CD4-positive, alpha-beta T cell treated with Interleukin-17A for 1 hour (primary cell): Measurements from ENCODE around the gene CDC37.
"Not testable (repeated sequence)": the region's sequence is repeated elsewhere in the genome, so short reads cannot be mapped to it uniquely, and the experiment has no call there.

Experiments
- DNase-seq: peaks from one replicate; pipeline ENCODE4 v3.0.0-alpha.2; 2020

The CDC37 gene

GRCh38 chr19:10393137-10393536 is 10.2 kb downstream of the CDC37 start:
- DNase-seq = no peak

GRCh38 chr19:10392120-10392519 is 11.2 kb downstream of the CDC37 start:
- no peak for DNase-seq

GRCh38 chr19:10390652-10391286 is 12.6 kb downstream of the CDC37 start:
- DNase-seq = peak; percentile 77

GRCh38 chr19:10389863-10390262 is 13.5 kb downstream of the CDC37 start:
- no peak for DNase-seq

GRCh38 chr19:10388957-10389356 is 14.4 kb downstream of the CDC37 start:
- DNase-seq = peak; percentile 85

GRCh38 chr19:10384580-10384979 is 18.8 kb downstream of the CDC37 start:
- no peak for DNase-seq

- not testable (repeated sequence) for DNase-seq
These were observed 20.2 kb downstream of the CDC37 start for GRCh38 chr19:10383223-10383499.

- peak; percentile 98 for DNase-seq
These were observed 22.8 kb downstream of the CDC37 start, which contains the start of gene TYK2 for GRCh38 chr19:10380313-10381102. TYK2 (minus strand) TSS chr19:10380572; CDS start chr19:10378406, 2,166 bp downstream.

GRCh38 chr19:10379880-10380312 is 23.4 kb downstream of the CDC37 start:
- no peak for DNase-seq

GRCh38 chr19:10378124-10378523 is 25.2 kb downstream of the CDC37 start:
- no peak for DNase-seq

GRCh38 chr19:10377140-10377640 is 26.2 kb downstream of the CDC37 start:
- DNase-seq = not testable (repeated sequence)

GRCh38 chr19:10374931-10375330 is 28.4 kb downstream of the CDC37 start:
- DNase-seq = no peak

GRCh38 chr19:10372690-10373089 is 30.7 kb downstream of the CDC37 start:
- DNase-seq = no peak

- DNase-seq = no peak
These were observed 35.1 kb downstream of the CDC37 start for GRCh38 chr19:10368101-10368803.

- DNase-seq = not testable (repeated sequence)
These were observed 36.3 kb downstream of the CDC37 start for GRCh38 chr19:10366950-10367512.

- DNase-seq = no peak
These were observed 37.8 kb downstream of the CDC37 start for GRCh38 chr19:10365518-10365917.

GRCh38 chr19:10364644-10365043 is 38.7 kb downstream of the CDC37 start:
- no peak for DNase-seq

- no peak for DNase-seq
These were observed 39.5 kb downstream of the CDC37 start for GRCh38 chr19:10363789-10364281.

GRCh38 chr19:10362259-10362658 is 41.1 kb downstream of the CDC37 start:
- no peak for DNase-seq

GRCh38 chr19:10361569-10362011 is 41.8 kb downstream of the CDC37 start:
- DNase-seq = no peak

GRCh38 chr19:10356431-10356830 is 46.9 kb downstream of the CDC37 start:
- DNase-seq = no peak

- DNase-seq = peak; percentile 38
These were observed 49.5 kb downstream of the CDC37 start for GRCh38 chr19:10353793-10354391.
